PFSK-1 (cell line): ENCODE measurements around the gene RIPK4.

Source experiments
- POLR2AphosphoS5 ChIP-seq: IDR thresholded peaks from 2 replicates; pipeline ENCODE4 v1.6.1; 2012; ENCODE audit warnings: low read depth, mild to moderate bottlenecking, control low read depth, low read length, moderate library complexity
- SIN3A ChIP-seq: IDR thresholded peaks from 2 replicates; pipeline ENCODE4 v1.6.1; 2012; ENCODE audit warnings: mild to moderate bottlenecking, low read length, moderate library complexity, borderline replicate concordance; ENCODE audit not compliant: insufficient read depth
- TAF1 ChIP-seq: IDR thresholded peaks from 2 replicates; pipeline ENCODE4 v1.6.1; 2012; ENCODE audit warnings: low read length, control low read depth, borderline replicate concordance; ENCODE audit not compliant: insufficient read depth
- TF ChIP-seq, protein P1 (sequence below), 2 experiments: IDR thresholded peaks; 2 replicates each; pipeline versions ENCODE4 v1.6.1 to v1.8.0; 2011 to 2012; ENCODE audit warnings: low read depth in 2 of 2, low read length in 2 of 2, control low read depth in 1 of 2, inconsistent platforms in 1 of 2, mild to moderate bottlenecking in 1 of 2, moderate library complexity in 1 of 2; ENCODE audit not compliant: insufficient read depth in 1 of 2

DNA sequence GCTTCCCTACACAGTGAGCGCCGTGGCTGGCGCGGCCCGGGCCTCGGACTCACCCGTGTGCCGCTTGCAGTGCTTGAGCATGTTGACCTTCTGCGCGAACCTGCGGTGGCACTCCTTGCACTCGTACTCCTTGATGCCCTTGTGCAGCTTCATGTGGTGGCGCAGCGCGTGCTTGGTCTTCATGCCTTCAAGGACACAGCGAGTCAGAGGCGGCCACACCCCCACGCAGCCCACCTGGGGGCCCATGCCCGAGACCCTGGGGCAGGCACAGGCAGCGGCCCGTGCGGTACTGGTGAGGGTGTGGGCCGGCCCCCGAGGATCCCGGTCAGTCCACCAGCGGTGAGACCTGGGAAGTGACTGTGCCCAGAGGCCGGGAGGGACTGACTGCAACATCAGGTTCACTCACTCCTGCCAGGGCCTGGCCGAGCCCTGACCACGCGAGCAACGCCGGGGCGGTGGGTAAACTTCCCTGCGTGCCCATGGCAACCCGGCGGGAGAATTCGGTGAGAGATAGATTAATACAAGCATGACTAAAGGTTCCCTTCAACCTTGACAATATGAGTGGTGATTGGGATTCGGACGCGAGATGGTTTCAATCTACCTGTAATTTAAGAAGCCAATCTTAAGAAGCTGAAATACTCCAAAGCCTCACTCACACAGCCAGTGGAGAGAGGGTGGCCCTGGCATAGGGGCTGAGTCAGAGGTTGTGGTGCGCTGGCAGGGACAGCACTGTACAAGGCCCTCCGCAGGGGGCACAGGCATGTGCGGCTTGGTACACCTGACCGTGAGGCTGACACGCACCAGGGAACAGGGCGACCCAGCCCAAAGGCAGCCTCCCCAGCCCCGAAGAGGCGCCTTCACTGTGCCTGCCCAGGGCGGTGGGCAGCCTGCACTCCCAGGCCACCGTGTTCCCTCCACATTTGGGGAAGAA lies 49.1 kb upstream of the RIPK4 start:
- TF ChIP-seq, protein P1, sequence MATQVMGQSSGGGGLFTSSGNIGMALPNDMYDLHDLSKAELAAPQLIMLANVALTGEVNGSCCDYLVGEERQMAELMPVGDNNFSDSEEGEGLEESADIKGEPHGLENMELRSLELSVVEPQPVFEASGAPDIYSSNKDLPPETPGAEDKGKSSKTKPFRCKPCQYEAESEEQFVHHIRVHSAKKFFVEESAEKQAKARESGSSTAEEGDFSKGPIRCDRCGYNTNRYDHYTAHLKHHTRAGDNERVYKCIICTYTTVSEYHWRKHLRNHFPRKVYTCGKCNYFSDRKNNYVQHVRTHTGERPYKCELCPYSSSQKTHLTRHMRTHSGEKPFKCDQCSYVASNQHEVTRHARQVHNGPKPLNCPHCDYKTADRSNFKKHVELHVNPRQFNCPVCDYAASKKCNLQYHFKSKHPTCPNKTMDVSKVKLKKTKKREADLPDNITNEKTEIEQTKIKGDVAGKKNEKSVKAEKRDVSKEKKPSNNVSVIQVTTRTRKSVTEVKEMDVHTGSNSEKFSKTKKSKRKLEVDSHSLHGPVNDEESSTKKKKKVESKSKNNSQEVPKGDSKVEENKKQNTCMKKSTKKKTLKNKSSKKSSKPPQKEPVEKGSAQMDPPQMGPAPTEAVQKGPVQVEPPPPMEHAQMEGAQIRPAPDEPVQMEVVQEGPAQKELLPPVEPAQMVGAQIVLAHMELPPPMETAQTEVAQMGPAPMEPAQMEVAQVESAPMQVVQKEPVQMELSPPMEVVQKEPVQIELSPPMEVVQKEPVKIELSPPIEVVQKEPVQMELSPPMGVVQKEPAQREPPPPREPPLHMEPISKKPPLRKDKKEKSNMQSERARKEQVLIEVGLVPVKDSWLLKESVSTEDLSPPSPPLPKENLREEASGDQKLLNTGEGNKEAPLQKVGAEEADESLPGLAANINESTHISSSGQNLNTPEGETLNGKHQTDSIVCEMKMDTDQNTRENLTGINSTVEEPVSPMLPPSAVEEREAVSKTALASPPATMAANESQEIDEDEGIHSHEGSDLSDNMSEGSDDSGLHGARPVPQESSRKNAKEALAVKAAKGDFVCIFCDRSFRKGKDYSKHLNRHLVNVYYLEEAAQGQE (IDR thresholded peaks at IDR 0.05; ENCODE audit: insufficient read depth in 1 of 2, low read depth in 2 of 2, low read length in 2 of 2): no peak
- TF ChIP-seq SIN3A (no peak), POLR2AphosphoS5 (no peak), TAF1 (no peak)
